ENCODE measurements around the gene MAPKAP1.
"Not testable (repeated sequence)": the region's sequence is repeated elsewhere in the genome, so short reads cannot be mapped to it uniquely, and the experiment has no call there.

- TF ChIP-seq, protein P1, sequence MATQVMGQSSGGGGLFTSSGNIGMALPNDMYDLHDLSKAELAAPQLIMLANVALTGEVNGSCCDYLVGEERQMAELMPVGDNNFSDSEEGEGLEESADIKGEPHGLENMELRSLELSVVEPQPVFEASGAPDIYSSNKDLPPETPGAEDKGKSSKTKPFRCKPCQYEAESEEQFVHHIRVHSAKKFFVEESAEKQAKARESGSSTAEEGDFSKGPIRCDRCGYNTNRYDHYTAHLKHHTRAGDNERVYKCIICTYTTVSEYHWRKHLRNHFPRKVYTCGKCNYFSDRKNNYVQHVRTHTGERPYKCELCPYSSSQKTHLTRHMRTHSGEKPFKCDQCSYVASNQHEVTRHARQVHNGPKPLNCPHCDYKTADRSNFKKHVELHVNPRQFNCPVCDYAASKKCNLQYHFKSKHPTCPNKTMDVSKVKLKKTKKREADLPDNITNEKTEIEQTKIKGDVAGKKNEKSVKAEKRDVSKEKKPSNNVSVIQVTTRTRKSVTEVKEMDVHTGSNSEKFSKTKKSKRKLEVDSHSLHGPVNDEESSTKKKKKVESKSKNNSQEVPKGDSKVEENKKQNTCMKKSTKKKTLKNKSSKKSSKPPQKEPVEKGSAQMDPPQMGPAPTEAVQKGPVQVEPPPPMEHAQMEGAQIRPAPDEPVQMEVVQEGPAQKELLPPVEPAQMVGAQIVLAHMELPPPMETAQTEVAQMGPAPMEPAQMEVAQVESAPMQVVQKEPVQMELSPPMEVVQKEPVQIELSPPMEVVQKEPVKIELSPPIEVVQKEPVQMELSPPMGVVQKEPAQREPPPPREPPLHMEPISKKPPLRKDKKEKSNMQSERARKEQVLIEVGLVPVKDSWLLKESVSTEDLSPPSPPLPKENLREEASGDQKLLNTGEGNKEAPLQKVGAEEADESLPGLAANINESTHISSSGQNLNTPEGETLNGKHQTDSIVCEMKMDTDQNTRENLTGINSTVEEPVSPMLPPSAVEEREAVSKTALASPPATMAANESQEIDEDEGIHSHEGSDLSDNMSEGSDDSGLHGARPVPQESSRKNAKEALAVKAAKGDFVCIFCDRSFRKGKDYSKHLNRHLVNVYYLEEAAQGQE (IDR thresholded peaks at IDR 0.05; ENCODE audit: insufficient replicate concordance, low read depth) = not testable (repeated sequence)
- TF ChIP-seq CTCF (IDR thresholded peaks at IDR 0.05; ENCODE audit: insufficient read depth, low read length); POLR2AphosphoS5 (IDR thresholded peaks at IDR 0.05; ENCODE audit: low read depth): not testable (repeated sequence)
These were observed 135.2 kb downstream of the MAPKAP1 start for GRCh38 chr9:125571824-125572223.

Data from HL-60 (cell line).